OCI-M2 (cell line): Measurements from ENCODE around the gene TMPRSS4.

ENCODE experiments used
- DNase-seq: peaks from one replicate; lab custom pipeline; 2025; ENCODE audit not compliant: unreplicated experiment; lab: John Stamatoyannopoulos, UW

TMPRSS4 gene

DNA sequence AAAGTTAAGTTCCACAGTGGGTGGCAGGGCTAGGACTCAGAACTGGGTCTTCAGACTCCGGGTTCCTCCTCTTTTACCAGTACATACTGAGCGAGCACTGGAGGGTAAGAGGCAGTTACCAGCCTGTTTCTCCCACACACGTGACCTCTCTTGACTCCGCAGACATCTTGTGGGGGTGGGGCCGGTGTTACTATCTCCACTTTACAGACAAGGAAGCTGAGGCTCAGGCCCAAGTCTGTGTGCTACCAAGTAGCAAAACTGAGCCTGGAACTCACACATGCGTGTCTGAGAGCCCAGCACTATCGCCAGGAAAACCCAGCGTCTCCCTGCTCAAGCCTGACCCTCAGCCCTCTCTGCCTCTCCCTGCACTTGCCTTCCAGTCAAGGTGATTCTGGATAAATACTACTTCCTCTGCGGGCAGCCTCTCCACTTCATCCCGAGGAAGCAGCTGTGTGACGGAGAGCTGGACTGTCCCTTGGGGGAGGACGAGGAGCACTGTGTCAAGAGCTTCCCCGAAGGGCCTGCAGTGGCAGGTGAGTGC is 25.9 kb downstream of the TMPRSS4 start:
- DNase-seq, result no peak

DNA sequence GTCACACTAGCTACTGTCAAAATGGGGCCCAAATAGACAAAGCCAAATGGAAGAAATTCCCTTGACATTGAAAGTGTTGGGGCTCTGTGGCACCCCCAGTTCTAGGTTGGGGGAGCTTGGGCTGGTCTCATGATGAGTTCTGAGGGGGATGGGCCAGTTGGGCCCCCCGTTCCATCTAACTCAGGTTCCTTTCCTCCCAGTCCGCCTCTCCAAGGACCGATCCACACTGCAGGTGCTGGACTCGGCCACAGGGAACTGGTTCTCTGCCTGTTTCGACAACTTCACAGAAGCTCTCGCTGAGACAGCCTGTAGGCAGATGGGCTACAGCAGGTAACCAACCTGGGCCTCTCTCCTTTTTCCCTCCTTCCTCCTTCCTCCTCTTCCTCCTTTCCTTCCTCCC is 27.6 kb downstream of the TMPRSS4 start:
- DNase-seq, result no peak

DNA sequence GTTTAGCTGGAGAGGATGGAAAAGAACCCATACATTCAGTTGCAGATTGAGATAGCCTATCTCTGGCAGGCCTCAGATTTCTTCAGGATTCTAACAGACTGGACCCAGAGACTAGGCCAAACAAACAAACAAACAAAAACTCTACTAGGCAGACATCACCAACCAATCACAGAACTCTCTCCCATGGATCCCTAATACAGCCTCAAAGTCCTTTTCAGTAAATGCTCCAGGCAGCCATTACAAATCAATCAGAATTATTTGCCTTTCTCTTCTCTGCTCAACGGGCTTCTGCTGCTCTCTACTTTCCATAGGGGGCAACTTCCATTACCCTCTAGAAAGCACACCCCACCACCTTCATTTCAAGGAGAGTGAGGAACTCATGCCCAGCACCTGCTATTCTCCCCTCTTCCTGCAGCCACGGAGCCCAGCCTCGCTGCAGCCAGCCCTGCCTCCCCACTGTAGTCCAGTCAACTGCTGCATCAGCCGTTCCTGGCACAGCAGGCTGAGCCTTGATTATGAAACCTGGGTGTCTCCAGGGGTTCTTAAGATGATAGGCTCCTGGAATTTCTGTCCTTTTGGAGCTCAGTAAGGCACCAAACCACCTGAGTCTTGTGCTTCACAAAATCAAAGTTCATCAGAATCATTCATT is 28.9 kb downstream of the TMPRSS4 start:
- no peak for DNase-seq

DNA sequence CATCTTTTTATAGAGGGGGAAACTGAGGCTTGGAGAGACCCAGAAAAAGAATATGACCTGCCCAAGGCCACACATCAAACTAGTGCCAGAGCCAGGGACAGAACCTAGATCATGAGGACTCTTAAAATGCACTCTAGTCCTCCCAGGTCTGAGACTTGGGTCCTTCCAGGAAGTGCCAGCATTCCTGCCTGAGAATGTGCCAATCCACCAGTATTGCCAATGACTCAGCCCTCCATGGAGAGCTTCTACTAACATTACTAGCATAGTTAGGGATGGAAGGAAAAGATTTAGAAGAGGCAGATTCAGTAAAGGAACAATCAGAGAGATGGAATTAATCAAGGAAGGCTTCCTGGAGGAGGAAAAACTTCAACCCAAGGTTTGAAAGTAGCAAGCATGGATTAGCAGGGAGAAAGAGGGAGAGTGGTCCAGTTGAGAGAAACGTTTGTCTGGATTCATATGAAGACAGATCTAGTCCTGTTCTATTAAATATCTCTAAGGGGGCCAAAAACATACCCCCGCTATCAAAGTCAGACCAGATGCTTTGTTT is 30.0 kb downstream of the TMPRSS4 start:
- no peak for DNase-seq

DNA sequence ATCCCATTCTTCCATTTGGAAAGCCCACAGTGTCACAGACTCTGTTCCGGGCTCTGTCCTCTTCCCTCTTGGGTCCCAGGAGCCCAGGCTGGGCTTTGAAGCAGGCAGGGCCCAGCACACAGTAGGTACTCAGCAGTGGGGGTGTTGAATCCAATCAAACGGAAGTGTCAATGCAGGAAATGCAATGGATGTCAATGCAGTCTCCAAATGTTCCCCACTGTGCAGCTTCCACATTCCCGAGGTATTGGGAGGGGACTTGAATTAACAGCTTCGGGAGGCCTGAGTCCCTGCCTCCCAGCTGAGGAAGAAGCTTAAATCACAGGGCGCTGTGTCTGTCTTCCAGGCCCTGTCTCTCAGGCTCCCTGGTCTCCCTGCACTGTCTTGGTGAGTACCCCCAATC is 31.6 kb downstream of the TMPRSS4 start:
- DNase-seq, result no peak

DNA sequence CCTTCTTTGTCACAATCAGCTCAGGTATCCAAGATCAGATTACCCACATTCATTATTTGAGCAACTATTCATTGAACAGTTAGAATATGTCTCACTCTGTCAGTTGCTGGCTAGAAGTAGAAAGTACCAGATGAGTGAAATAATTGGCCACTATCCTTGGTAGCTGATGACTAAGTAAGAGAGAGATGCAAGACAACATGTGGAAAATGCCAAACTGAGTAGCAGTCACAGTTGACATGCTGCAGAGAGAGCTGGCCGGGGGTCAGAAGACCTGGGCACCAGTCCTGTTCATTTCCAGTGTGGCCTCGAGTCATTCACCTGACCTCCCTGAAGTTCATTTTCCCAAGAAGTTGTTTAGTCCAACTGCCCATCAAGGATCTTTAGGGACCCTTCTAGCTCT is 32.4 kb downstream of the TMPRSS4 start:
- DNase-seq, result no peak

DNA sequence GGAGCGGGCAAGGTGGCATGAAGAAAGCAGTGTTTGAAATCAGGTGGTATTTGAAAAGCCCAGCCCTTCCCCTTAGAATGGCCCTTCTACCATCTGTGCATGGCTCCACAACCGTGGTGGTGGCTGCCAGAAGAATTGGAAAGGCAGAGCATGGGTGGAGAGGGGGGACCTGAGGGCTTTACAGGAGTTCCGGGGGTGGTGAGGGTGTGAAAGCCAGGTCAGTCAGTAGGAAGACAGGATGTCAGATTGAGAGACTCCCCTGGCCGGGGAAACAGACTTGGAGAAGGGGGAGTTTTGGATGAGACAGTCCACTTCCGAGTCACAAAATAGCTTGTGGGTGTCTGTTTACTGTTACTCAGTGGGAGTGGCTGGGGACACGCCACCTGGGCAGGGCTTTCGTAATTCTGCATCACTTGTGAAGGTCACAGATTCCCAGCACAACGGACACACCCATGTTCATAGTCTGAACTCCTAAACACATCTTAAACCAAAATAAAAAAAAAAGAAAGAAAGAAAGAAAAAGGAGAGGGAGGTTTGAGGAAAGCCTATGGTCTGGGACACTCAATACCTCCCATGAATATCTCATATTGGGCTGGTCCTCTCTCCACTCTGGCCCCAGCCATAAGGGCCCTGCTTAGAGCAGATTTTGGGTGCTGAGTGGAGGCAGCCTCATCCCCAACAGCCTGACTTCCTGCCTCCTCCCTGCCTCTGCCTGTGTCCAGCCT is 34.3 kb downstream of the TMPRSS4 start:
- no peak for DNase-seq

DNA sequence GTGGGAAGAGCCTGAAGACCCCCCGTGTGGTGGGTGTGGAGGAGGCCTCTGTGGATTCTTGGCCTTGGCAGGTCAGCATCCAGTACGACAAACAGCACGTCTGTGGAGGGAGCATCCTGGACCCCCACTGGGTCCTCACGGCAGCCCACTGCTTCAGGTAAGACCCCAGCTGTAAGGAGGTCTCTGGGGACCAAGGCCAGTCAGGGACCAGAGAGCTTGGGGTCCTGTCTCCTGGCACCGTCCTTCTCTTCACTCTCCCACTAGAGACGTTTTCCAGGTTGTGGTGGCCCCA is 34.8 kb downstream of the TMPRSS4 start:
- DNase-seq, result no peak

DNA sequence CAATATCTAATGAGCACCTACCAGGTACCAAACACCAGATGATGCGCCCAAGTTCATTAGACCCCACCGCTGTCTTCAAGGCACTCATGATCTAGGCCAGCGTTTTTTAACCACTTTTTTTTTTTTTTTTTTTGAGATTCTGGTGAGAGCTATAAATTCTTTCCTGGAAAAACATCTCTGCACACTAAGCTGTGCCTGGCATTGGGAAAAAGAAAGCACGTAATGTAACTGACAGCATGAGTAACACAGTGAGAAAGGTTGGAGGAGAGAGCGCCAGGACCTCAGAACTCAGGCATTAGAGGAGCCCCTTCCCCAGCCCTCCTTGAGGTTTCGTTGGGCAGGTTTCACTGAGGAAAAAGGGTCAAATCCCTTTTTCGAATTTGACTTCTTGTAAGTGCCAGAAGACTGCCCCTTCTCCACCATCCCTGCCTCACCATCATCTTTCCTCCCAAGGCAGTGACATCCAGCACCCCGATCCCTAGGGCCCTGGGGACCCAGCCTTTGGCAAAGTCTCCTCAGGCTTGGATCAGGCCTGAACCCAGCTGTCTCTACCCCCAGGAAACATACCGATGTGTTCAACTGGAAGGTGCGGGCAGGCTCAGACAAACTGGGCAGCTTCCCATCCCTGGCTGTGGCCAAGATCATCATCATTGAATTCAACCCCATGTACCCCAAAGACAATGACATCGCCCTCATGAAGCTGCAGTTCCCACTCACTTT is 36.0 kb downstream of the TMPRSS4 start:
- DNase-seq, result no peak

DNA sequence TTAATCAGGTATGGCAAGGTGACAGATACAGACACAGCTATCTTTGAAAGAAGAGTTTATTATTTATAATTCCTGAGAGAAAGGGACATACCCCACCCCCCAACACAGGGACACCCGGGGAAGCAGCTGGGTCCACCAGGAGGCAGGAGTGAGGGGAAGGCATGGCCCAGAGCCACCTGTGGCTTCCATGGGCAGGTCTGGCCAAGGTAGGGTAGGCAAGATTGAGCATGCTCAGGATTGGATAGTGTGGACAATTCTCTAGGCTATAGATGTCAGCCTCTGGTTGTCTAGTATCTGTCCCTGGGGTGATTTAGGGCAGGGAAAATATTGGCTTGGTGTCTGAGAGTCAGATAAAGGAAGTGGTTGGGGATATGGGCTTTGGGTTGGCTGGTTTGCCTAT is 37.4 kb downstream of the TMPRSS4 start:
- DNase-seq, result no peak

DNA sequence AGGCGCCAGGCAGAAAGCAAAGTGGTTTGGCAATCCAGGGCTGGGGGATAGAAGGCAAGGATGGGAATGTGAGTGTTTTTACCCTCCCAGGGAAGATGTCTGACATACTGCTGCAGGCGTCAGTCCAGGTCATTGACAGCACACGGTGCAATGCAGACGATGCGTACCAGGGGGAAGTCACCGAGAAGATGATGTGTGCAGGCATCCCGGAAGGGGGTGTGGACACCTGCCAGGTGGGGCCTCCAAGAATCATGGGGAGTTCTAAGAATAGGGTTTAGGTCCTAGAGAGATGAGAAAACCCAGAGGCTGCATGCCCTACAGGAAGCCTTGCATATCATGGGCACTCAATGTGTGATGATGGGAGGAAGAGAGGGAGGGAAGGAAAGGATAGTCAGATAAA is 38.2 kb downstream of the TMPRSS4 start:
- no peak for DNase-seq

DNA sequence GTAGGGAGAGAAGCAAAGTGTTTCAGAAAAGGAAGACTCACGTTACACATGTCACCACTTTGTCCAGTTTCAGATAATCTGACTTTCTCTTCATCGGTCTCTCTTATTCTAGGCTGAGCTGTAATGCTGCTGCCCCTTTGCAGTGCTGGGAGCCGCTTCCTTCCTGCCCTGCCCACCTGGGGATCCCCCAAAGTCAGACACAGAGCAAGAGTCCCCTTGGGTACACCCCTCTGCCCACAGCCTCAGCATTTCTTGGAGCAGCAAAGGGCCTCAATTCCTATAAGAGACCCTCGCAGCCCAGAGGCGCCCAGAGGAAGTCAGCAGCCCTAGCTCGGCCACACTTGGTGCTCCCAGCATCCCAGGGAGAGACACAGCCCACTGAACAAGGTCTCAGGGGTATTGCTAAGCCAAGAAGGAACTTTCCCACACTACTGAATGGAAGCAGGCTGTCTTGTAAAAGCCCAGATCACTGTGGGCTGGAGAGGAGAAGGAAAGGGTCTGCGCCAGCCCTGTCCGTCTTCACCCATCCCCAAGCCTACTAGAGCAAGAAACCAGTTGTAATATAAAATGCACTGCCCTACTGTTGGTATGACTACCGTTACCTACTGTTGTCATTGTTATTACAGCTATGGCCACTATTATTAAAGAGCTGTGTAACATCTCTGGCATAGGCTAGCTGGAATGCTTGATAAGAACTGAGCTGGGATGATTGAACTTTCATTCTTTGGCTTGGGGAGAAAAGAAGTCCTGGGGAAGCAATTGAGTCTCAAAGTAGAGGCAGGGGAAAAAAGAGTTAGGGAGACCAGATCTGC is 41.1 kb downstream of the TMPRSS4 start:
- no peak for DNase-seq

DNA sequence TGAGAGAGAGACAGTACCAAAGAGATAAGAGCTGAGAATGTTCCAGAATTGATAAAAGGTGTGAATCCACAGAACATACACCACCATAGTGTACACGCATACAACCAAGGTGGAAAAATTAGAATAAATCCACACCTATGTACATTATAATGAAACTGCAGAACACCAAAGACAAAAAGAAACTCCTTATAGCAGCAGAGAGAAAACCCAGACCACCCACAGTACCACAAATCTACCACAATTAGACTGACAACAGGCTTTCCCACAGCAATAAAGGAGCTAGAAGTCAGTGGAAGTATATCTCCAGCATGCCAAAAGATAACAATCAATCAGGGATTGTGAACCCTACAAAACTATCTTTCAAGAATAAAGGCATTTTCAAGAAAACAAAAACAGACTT is 43.9 kb downstream of the TMPRSS4 start:
- no peak for DNase-seq

DNA sequence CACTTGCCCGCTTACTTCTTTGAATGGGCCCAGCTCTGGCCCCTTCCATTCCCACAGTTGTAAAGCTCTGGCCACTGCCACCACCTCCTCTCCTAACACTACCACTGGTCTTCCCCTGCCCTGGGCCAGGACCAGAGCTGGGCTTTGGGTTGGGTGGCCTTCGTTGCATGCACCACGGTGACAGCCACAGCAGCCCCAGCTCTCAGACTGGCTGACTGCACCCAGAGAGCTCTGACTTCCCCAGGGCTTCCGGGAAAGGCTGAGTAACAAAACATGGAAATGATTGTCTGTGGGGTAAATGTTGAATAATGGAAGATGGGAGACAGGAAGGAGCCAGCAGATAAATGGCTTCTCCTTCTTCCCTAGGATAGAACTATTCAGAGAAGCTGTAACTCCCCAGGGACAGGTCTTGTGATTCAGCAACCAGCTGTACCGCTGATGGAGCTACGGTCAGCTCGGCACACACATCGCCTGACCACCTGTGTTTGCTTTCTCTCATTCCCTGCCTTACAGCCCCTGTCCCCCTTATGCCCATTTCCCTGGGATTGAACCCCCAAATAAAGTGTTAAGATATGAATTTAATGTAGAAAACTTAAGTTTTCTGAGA is 48.2 kb downstream of the TMPRSS4 start:
- no peak for DNase-seq

DNA sequence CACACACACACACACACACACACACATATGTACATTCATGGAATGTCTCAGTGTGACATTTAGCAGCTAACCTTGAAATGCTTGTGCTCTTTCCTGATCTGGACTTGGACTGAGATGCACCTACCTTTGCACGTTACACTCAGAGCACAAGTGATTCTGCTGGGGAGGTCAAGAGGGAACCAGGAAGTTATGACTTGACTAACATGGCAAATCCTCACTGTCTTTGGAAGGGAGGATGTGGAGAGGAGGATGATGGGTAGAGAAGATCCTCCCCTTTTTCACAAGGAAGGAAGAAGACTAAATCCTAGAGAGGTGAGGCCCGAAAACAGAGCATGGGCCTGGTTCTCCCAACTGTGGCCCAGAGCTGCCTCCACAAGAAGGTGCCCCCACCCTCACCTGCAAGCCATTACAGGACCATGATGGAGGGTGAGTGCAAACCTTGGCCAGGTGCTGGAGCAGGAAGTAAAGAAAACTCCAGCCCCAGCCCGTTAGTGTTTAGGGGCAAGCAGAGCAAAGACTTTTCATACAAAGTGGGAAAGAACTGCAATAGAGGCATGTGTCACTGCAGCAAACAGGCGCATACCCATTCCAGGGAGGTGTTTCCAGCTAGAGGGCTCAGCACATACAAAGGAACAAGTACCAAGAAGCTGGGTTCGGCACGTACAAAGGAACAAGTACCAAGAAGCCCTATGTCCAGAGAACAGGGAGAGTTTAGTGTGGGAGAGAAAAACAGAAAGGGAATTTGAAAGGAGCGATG is 49.4 kb downstream of the TMPRSS4 start:
- no peak for DNase-seq

DNA sequence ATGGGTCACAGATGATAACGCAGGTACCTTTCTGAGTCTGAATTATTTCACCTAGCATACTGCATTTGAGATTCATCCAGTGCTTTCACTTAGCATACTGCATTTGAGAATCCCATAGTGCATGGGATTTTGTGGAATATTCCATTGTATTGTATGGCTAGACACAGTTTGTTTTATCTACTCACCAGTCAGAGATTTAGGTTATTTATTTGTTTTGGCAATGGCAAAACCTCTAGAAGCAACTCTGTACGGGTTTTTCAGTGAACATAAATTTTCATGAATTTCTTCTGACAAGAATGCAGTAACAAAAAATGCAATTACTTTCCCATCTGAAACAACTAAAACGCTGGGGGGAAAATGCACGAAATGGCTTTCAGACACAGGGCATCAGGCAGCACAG is 51.4 kb downstream of the TMPRSS4 start:
- DNase-seq, result no peak

DNA sequence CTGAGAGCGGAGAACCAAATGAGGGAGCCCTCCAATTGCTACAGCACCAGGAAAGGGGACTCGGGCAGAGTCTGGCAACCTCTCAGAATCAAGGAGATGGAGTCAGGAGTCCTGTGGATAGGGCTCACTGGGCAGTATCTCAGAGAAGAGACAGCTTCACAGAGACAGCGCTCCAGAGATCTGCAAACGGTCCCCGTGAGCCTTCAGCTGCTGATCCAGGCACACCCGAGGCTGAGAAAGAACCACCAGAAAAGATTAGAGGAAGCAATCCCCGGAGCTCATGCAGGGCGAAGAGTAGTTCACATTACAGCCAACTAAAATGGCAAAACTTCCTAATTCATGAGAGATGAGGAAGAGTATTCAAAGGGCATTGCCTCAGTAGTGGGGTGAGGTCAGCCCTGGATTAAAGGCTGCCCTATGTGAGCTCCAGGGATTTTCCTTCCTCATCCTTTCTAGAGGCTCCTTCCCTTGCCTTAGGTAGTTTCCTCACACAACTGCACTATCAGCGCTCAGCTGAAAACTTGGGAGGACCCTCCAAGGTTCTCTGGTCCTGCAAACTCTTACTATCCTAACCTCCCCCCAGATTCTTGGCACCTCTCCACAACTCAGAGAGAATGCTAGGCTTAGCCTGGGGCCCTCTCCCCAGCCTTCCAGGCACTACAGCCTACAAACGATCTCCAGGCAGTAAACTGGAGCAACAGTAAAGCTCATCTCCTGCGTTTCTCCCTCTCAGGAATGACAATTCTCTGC is 52.0 kb downstream of the TMPRSS4 start:
- DNase-seq, result no peak

DNA sequence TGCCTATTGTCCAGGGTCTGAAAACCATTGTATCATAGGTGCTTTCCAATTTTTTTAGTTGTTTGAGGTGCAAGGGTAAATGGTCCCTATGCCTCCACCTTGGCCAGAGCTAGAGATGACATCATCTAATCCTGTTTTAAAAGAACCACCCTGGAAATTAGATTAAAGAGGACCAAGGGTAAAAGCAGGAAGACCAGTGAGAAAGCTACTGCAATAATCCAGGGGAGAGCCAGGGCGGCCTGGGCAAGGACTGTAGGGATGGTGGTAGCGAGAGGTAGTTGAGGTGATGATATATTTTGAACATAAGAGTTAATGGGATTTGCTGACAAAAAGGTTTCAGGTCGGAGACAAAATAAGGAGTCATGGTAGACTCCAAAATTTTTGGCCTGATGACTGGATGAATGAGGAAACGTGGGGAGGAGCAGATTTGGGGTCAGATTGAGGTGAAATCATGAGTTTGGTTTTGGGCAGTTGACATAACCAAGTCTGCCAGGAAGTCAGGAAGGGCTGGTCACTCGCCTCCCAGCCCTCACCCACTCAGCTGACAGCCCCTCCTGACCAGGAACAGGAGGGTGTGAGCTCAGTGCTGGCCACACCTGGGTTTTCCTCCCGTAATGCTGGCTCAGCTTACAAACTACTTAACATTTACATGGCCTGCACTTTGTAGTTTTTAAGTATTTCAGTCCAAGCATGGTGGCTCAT is 52.7 kb downstream of the TMPRSS4 start:
- no peak for DNase-seq
